WTC11 (cell line): Measurements from ENCODE around the gene MRPS34.

Experiments used
- ARID4B ChIP-seq: sonication (generic); formaldehyde crosslinking; IDR thresholded peaks from 2 replicates; pipeline ENCODE4 v1.8.0; 2023; ENCODE audit warnings: missing genetic modification reagents, mild to moderate bottlenecking, borderline replicate concordance
- CBFB ChIP-seq: sonication (generic); formaldehyde crosslinking; IDR thresholded peaks from 2 replicates; pipeline ENCODE4 v1.8.1; 2022; ENCODE audit warnings: mild to moderate bottlenecking, low read depth, missing genetic modification reagents
- CTCF ChIP-seq: fragments of 200-600 bp; IDR thresholded peaks from 2 replicates; pipeline ENCODE4 v1.8.0; 2022; ENCODE audit warnings: antibody characterized with exemption
- E2F5 ChIP-seq: sonication (generic); formaldehyde crosslinking; IDR thresholded peaks from 2 replicates; pipeline ENCODE4 v1.8.1; 2022; ENCODE audit warnings: mild to moderate bottlenecking, moderate library complexity, missing genetic modification reagents
- GRHL2 ChIP-seq: fragments of 250-450 bp; sonication (Bioruptor Pico); IDR thresholded peaks from 2 replicates; pipeline ENCODE4 v1.8.0; 2022; ENCODE audit warnings: mild to moderate bottlenecking, moderate library complexity; ENCODE audit not compliant: insufficient replicate concordance, severe bottlenecking
- GTF2I ChIP-seq: fragments of 250-450 bp; sonication (Bioruptor Pico); conservative IDR thresholded peaks from 2 replicates; pipeline ENCODE4 v1.4.0; 2021; ENCODE audit warnings: mild to moderate bottlenecking
- KAT7 ChIP-seq: sonication (generic); formaldehyde crosslinking; IDR thresholded peaks from 2 replicates; pipeline ENCODE4 v1.8.1; 2023; ENCODE audit warnings: missing genetic modification reagents, mild to moderate bottlenecking, borderline replicate concordance

- no peak for TF ChIP-seq CTCF
- no peak for TF ChIP-seq GRHL2
- TF ChIP-seq KAT7 (CRISPR knock-in tag), result no peak
- no peak for TF ChIP-seq ARID4B (CRISPR knock-in tag)
- no peak for TF ChIP-seq E2F5
- no peak for TF ChIP-seq CBFB (CRISPR knock-in tag)
- no peak for TF ChIP-seq GTF2I (CRISPR knock-in tag)
These were observed 41.9 kb downstream of the MRPS34 start for GRCh38 chr16:1731073-1731472.
